Esophagus muscularis mucosa (tissue), 4 donors: Measurements from ENCODE around the gene PHOX2B.

Experiments
- EP300 ChIP-seq: sonication (generic); formaldehyde crosslinking; IDR thresholded peaks from one replicate; pipeline ENCODE4 v1.6.1; 2017; ENCODE audit warnings: antibody characterized with exemption
- POLR2A ChIP-seq: fragments of 450-650 bp; IDR thresholded peaks from one replicate; pipeline ENCODE4 v1.6.1; 2017; ENCODE audit warnings: antibody characterized with exemption, moderate library complexity, mild to moderate bottlenecking, low read depth
- TF ChIP-seq, protein P1 (sequence below), 3 experiments: fragments of 200-600 bp in 2 of 3; fragments of 450-650 bp in 1 of 3; sonication (generic) in 2 of 3; IDR thresholded peaks; one replicate each; pipeline ENCODE4 v1.5.1; 2017 to 2019; ENCODE audit warnings: antibody characterized with exemption in 3 of 3, mild to moderate bottlenecking in 2 of 3, moderate library complexity in 1 of 3

- TF ChIP-seq, protein P1, sequence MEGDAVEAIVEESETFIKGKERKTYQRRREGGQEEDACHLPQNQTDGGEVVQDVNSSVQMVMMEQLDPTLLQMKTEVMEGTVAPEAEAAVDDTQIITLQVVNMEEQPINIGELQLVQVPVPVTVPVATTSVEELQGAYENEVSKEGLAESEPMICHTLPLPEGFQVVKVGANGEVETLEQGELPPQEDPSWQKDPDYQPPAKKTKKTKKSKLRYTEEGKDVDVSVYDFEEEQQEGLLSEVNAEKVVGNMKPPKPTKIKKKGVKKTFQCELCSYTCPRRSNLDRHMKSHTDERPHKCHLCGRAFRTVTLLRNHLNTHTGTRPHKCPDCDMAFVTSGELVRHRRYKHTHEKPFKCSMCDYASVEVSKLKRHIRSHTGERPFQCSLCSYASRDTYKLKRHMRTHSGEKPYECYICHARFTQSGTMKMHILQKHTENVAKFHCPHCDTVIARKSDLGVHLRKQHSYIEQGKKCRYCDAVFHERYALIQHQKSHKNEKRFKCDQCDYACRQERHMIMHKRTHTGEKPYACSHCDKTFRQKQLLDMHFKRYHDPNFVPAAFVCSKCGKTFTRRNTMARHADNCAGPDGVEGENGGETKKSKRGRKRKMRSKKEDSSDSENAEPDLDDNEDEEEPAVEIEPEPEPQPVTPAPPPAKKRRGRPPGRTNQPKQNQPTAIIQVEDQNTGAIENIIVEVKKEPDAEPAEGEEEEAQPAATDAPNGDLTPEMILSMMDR (IDR thresholded peaks at IDR 0.05) = no peak
- TF ChIP-seq EP300 = no peak
- TF ChIP-seq POLR2A = no peak
Measured at GRCh38 chr4:41714364-41715000, 34.0 kb downstream of the PHOX2B start.
